Kidney epithelial cell (primary cell): ENCODE results near the gene NHSL2. TPM values are rescaled to one million over a fixed set of nuclear protein-coding genes. Genes with fewer than 3 reads are reported as not detected.

ENCODE experiments used
- DNase-seq: peaks from one replicate; pipeline ENCODE4 v3.0.0-alpha.2; 2010; ENCODE audit warnings: low read depth
- H3K27me3 ChIP-seq: 2 replicates; pipeline ENCODE4 v1.6.0; 2011; ENCODE audit warnings: low read length; ENCODE audit not compliant: control insufficient read depth, insufficient read depth
- H3K36me3 ChIP-seq: 2 replicates; pipeline ENCODE4 v1.5.1; 2011; ENCODE audit warnings: low read length; ENCODE audit not compliant: control insufficient read depth, insufficient read depth
- H3K4me3 ChIP-seq: 2 replicates; pipeline ENCODE4 v1.5.1; 2011; ENCODE audit warnings: low read depth, mild to moderate bottlenecking, control low read depth, low read length
- total RNA-seq: library from RNA; depleted of rRNA; stranded (reverse); fragments of >200 nt; gene quantifications from 2 replicates; pipeline ENCODE4 v1.2.3, GENCODE V29; 2015
- TF ChIP-seq, protein P1 (sequence below): IDR thresholded peaks from 2 replicates; pipeline ENCODE4 v1.5.1; 2011; ENCODE audit warnings: mild to moderate bottlenecking, moderate library complexity, low read length, control low read depth, inconsistent platforms; ENCODE audit not compliant: insufficient read depth, poor library complexity, severe bottlenecking

The NHSL2 gene
- total RNA-seq, 1 donor from 2014 or later, result 1.4 TPM

DNA sequence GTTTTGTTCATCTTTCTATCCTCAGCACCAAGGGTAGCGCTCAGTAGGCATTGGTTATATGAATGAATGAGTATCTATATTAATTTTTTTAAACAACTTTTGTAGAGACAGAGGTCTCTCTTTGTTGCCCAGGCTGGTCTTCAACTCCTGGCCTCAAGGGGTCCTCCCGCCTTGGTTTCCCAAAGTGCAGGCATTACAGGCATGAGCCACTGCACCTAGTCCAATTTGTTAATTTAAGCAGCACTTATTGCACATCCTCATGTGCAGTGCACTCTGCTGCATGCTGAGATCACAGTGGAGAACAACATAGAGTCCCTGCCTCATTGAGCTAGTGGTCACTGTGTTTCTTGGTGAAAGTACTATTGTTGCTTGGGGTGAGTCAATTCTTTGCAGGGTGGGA, 94.4 kb downstream of the NHSL2 start:
- TF ChIP-seq, protein P1, sequence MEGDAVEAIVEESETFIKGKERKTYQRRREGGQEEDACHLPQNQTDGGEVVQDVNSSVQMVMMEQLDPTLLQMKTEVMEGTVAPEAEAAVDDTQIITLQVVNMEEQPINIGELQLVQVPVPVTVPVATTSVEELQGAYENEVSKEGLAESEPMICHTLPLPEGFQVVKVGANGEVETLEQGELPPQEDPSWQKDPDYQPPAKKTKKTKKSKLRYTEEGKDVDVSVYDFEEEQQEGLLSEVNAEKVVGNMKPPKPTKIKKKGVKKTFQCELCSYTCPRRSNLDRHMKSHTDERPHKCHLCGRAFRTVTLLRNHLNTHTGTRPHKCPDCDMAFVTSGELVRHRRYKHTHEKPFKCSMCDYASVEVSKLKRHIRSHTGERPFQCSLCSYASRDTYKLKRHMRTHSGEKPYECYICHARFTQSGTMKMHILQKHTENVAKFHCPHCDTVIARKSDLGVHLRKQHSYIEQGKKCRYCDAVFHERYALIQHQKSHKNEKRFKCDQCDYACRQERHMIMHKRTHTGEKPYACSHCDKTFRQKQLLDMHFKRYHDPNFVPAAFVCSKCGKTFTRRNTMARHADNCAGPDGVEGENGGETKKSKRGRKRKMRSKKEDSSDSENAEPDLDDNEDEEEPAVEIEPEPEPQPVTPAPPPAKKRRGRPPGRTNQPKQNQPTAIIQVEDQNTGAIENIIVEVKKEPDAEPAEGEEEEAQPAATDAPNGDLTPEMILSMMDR, result no peak

DNA sequence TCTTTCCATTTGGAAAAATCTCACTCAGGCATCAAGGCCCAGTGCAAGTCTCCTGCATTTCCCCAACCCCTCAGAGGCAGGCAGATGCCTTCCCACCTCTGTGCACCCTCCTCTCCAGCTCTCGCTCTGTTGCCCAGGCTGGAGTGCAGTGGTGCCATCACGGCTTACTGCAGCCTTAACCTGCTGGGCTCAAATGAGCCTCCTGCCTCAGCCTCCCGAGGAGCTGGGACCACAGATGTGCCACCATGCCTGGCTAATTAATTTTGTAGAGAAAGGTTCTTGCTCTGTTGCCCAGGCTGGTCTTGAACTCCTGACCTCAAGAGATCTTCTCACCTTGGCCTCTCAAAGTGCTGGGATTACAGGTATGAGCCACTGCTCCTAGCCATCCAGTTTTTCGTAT, 95.8 kb downstream of the NHSL2 start:
- DNase-seq, result no peak
- Histone ChIP-seq H3K4me3 (no peak overlapping the region), H3K36me3 (no peaks in the 10 kb centered on the region), H3K27me3 (peaks cover 4% of the 10 kb centered on the region)
- TF ChIP-seq, protein P1, result no peak

More for the DNA sequence above, 94.4 kb downstream of the NHSL2 start:
- H3K4me3 ChIP-seq, result no peak overlapping the region
- DNase-seq, result no peak
- H3K27me3 ChIP-seq, result peaks cover 4% of the 10 kb centered on the region
- H3K36me3 ChIP-seq, result no peaks in the 10 kb centered on the region

DNA sequence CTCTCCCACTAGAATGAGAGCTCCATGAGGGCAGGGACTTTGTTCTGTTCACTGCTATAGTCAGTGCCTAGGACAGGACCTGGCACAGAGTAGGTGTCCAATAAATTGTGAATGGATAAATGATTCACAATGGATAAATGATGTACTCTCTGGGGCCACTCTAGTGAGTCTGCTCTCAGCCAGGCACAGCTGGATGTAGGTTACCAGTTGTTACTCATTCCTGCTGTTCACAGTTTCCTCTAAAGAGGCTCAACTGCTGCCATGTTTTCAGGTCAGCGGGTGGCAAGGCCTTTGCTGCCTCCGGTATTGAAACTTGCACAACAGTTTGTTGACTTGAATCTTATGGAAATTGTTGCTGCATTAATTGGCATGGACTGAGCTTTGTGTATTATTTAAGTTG, 99.1 kb downstream of the NHSL2 start:
- TF ChIP-seq, protein P1, result no peak
- Histone ChIP-seq H3K4me3 (no peak overlapping the region), H3K27me3 (peaks cover 4% of the 10 kb centered on the region), H3K36me3 (no peaks in the 10 kb centered on the region)
- no peak for DNase-seq

DNA sequence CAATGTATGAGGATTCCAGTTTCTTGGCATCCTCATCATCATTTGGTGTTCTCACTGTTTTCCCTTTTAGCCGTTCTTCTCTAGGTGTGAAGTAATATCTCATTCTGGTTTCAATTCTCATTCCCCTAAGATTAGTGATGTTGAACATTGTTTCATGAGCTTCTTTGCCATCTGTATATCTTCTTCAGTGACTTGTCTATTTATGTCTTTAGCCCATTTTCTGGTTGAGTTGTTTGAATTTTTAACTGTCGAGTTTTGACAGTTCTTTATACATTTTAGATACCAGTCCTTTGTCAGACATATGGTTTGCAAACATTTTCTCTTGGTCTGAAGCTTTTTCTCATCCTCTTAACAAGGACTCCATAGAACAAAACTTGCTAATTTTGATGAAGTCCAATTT, 101.1 kb downstream of the NHSL2 start:
- Histone ChIP-seq H3K27me3 (peaks cover 3% of the 10 kb centered on the region), H3K4me3 (no peak overlapping the region), H3K36me3 (no peaks in the 10 kb centered on the region)
- TF ChIP-seq, protein P1, result no peak
- DNase-seq, result no peak

DNA sequence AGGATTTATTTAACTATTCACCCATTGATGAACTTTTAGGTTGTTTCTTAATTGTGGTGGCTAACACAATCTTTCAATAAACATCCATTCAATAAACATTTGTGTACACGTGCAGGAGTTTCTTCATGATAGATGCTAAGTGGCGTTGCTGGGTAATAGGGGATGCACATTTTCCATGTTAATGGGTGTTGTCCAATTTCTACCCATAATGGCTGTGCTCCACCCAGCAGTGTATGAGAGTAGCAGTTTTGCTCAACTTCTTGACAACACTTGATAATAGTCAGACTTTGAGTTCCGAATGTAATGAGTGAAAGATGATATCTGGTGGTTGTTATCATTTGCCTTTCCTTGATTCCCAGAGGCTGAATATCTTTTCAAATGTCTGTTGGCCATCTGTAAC, 104.7 kb downstream of the NHSL2 start:
- Histone ChIP-seq H3K36me3 (no peaks in the 10 kb centered on the region), H3K4me3 (no peak overlapping the region), H3K27me3 (peaks cover 4% of the 10 kb centered on the region)
- TF ChIP-seq, protein P1, result no peak
- no peak for DNase-seq
